Measurements from ENCODE around the gene DNAH9. TPM values are rescaled to one million over a fixed set of nuclear protein-coding genes. Genes with fewer than 3 reads are reported as not detected.
A peak's percentile ranks its signal among the peaks of the same experiment; 100 is the strongest.
"Not testable (repeated sequence)": the region's sequence is repeated elsewhere in the genome, so short reads cannot be mapped to it uniquely, and the experiment has no call there.

DNAH9 gene
- total RNA-seq, 4 donors from 2014 or later = 0.98 to 1.9 (median 1.5) TPM

DNA sequence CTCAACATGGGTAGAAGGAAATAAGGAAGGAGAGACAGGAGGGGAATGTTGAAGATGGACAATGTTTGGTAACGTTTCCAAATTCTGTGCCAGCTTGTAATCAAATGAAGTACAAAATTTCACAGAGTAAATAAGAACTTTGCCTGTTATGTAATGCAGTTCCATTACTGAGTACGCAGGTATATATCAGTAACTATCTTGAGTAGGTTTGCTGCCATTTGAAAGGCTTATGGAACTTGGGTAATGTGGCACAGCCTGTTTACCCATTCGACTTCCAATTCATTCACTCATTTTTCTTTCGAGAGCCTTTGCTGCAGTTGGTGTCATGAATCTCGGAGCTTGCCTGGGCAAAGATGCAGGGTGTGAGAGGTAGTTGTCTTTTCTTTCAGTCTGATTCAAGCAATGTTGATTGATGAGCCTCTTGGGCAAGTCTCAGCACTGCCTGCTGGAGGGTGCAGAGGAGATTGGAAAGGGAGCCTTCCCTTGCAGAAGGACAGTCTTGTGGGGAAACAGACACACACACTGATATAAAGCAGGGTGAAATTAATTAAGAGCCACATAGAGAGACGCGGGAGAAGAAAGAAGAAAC lies 345.6 kb downstream of the DNAH9 start:
- no peaks in the 10 kb centered on the region for H3K36me3 ChIP-seq
- H3K4me1 ChIP-seq = peaks cover 0 to 6% (median 0%) of the 10 kb centered on the region in 4 donors
- no peak overlapping the region for H3K4me3 ChIP-seq
- TF ChIP-seq, protein P1, sequence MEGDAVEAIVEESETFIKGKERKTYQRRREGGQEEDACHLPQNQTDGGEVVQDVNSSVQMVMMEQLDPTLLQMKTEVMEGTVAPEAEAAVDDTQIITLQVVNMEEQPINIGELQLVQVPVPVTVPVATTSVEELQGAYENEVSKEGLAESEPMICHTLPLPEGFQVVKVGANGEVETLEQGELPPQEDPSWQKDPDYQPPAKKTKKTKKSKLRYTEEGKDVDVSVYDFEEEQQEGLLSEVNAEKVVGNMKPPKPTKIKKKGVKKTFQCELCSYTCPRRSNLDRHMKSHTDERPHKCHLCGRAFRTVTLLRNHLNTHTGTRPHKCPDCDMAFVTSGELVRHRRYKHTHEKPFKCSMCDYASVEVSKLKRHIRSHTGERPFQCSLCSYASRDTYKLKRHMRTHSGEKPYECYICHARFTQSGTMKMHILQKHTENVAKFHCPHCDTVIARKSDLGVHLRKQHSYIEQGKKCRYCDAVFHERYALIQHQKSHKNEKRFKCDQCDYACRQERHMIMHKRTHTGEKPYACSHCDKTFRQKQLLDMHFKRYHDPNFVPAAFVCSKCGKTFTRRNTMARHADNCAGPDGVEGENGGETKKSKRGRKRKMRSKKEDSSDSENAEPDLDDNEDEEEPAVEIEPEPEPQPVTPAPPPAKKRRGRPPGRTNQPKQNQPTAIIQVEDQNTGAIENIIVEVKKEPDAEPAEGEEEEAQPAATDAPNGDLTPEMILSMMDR (IDR thresholded peaks at IDR 0.05) = no peak
- TF ChIP-seq POLR2A (IDR thresholded peaks at IDR 0.05) (no peak), EP300 (IDR thresholded peaks at IDR 0.05) (no peak)
- no peak for DNase-seq (ENCODE audit: low spot score in 2 of 2)
- no peaks in the 10 kb centered on the region for H3K9me3 ChIP-seq
- no peaks in the 10 kb centered on the region for H3K27me3 ChIP-seq
- H3K27ac ChIP-seq = no peak overlapping the region
- 85 to 93% methylated on average over 7 of the region's 7 CpGs for WGBS, 2 donors

DNA sequence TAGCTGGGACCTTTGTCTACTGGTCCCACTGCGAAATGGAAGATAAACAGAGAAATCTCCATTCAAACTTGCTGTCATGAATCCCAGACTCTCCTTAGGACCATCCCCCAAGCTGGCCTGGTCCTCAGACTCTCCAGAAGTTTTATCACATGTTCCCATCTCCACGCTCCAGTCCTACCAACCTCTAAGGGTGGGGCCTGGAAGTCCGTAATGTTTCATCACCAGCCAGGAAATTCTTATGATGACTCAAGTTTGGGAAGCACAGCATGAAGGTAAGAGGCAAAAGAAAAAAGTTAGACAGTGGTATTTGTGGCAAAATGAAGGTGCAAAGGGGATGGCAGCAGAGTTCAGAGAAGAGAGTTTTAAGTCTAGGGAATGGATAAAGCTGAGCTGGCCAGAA lies 346.3 kb downstream of the DNAH9 start:
- TF ChIP-seq, protein P1 (IDR thresholded peaks at IDR 0.05) = no peak
- TF ChIP-seq EP300 (IDR thresholded peaks at IDR 0.05) (no peak), POLR2A (IDR thresholded peaks at IDR 0.05) (no peak)
- no peak overlapping the region for H3K27ac ChIP-seq
- H3K4me1 ChIP-seq = peaks cover 0 to 8% (median 0%) of the 10 kb centered on the region in 4 donors
- no peak overlapping the region for H3K4me3 ChIP-seq
- no peaks in the 10 kb centered on the region for H3K9me3 ChIP-seq
- no peaks in the 10 kb centered on the region for H3K36me3 ChIP-seq
- 66 to 75% methylated on average over 3 of the region's 3 CpGs for WGBS, 2 donors
- no peak for DNase-seq (ENCODE audit: low spot score in 2 of 2)
- no peaks in the 10 kb centered on the region for H3K27me3 ChIP-seq

DNA sequence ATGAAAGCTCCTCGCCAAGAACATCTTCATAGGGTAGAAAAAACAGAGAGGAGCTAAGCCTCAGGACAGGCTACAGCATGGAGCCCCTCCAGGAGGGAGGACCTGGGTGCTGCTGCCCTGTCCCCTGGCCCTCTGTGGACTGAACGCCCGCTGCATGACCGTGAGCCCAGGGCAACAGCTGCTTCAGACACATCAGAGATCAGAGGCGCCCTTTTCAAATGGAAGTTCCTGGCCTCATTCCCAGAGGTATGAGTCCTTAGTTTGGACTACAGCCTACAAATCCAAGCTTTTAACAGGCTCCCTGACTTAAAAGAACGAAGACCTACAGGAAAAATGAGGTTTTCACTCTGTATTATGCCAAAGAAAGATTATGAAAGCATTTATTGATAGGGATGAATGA lies 350.5 kb downstream of the DNAH9 start:
- no peaks in the 10 kb centered on the region for H3K27me3 ChIP-seq
- WGBS, 2 donors = 27 to 55% methylated on average over 6 of the region's 6 CpGs
- DNase-seq (ENCODE audit: low spot score in 2 of 2) = peak in 1 of 2 donors; percentile 28
- H3K4me3 ChIP-seq = no peak overlapping the region
- TF ChIP-seq EP300 (IDR thresholded peaks at IDR 0.05) = no peak
- H3K36me3 ChIP-seq = peaks cover 0 to 14% (median 0%) of the 10 kb centered on the region in 3 donors
- peaks cover 0 to 15% (median under 1%) of the 10 kb centered on the region in 4 donors for H3K9me3 ChIP-seq
- H3K4me1 ChIP-seq = peaks cover 0 to 8% (median 0%) of the 10 kb centered on the region in 4 donors
- no peak overlapping the region for H3K27ac ChIP-seq

DNA sequence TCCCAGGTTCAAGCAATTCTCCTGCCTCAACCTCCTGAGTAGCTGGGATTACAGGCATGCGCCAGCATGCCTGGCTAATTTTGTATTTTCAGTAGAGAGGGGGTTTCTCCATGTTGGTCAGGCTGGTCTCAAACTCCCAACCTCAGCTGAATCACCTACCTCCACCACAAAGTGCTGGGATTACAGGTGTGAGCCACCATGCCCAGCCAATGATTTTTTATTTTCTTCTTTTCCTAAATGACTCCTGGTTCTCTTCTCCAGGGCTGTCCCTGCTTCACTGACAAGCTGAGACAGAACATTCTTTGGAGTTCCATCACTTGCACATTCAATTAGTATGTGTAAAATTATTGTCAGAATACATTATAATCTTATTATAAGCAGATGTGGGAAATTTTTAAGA lies 351.3 kb downstream of the DNAH9 start:
- 95 to 100% methylated on average over 1 of the region's 1 CpG for WGBS, 2 donors
- H3K4me1 ChIP-seq; H3K27ac ChIP-seq; H3K4me3 ChIP-seq; DNase-seq (ENCODE audit: low spot score in 2 of 2); H3K27me3 ChIP-seq: not testable (repeated sequence)
- Histone ChIP-seq H3K36me3 (peaks cover 0 to 18% (median 0%) of the 10 kb centered on the region in 3 donors), H3K9me3 (peaks cover 0 to 23% (median 4%) of the 10 kb centered on the region in 4 donors)

DNA sequence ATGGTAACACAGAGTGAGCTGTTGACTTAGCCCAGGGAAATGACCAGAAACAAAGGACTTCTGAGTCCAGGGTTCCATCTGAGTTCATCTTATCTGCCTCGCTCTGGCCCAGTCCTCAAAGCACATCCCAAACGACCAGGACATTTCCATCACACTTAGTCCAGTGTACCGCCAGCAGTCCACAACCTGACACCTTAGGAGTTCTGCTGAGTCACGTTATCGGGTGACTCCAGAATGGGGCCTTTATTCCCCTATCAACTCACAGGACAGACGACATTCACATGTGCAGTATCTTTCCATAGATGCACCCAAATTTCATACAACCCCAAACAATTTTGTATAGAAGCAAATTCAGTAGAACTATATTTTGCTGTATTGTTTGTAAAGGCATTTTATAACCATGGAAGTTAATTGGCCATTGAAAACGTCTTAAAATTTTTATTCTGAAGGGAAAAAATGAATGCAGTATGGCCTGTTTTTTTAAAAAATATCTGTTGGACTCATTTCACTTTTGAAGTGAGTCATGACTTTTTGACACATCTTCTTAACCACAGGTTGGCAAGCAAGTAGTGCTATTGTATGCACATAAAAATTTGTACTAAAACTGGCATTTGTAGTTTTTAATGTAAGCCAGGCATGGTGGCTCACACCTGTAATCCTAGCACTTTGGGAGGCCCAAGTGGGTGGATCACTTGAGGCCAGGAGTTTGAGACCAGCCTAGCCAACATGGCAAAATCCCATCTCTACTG lies 352.7 kb downstream of the DNAH9 start:
- no peak overlapping the region for H3K27ac ChIP-seq
- peaks cover 0 to 33% (median 4%) of the 10 kb centered on the region in 4 donors for H3K9me3 ChIP-seq
- no peaks in the 10 kb centered on the region for H3K27me3 ChIP-seq
- TF ChIP-seq, protein P1 (IDR thresholded peaks at IDR 0.05) = no peak
- TF ChIP-seq EP300 (IDR thresholded peaks at IDR 0.05) (no peak), POLR2A (IDR thresholded peaks at IDR 0.05) (no peak)
- H3K36me3 ChIP-seq = peaks cover 0 to 29% (median 0%) of the 10 kb centered on the region in 3 donors
- peaks cover 0 to 8% (median 0%) of the 10 kb centered on the region in 4 donors for H3K4me1 ChIP-seq
- DNase-seq (ENCODE audit: low spot score in 2 of 2) = no peak
- no peak overlapping the region for H3K4me3 ChIP-seq
- WGBS, 2 donors = 68 to 80% methylated on average over 7 of the region's 7 CpGs

DNA sequence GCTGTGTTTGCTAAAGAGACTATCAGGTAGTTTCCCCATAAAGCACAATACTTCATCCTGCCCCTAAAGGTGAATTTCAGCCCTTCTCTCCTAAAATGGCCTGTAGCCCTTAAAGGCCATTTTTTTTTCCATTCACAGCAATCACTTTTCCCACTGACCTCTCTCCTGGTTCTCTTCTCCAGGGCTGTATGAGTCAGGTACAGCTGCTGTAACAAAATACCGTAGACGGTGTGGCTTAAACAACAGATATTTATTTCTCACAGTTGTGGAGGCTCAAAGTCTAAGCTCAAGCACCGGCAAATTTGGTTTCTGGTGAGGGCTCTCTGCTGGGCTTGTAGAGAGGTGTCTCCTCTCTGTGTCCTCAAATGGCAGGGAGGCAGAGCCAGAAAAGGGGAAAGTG lies 354.3 kb downstream of the DNAH9 start:
- H3K4me3 ChIP-seq = no peak overlapping the region
- WGBS, 2 donors = 100% methylated on average over 3 of the region's 3 CpGs
- peaks cover 0 to 33% (median 4%) of the 10 kb centered on the region in 4 donors for H3K9me3 ChIP-seq
- peaks cover 0 to 8% (median 0%) of the 10 kb centered on the region in 4 donors for H3K4me1 ChIP-seq
- H3K36me3 ChIP-seq = peaks cover 0 to 39% (median 0%) of the 10 kb centered on the region in 3 donors
- DNase-seq (ENCODE audit: low spot score in 2 of 2) = no peak
- H3K27me3 ChIP-seq = no peaks in the 10 kb centered on the region
- TF ChIP-seq EP300 (IDR thresholded peaks at IDR 0.05) = no peak
- no peak for TF ChIP-seq POLR2A (IDR thresholded peaks at IDR 0.05)
- TF ChIP-seq, protein P1 (IDR thresholded peaks at IDR 0.05) = no peak
- no peak overlapping the region for H3K27ac ChIP-seq
